ENCODE measurements around the gene NTNG1.

DNA sequence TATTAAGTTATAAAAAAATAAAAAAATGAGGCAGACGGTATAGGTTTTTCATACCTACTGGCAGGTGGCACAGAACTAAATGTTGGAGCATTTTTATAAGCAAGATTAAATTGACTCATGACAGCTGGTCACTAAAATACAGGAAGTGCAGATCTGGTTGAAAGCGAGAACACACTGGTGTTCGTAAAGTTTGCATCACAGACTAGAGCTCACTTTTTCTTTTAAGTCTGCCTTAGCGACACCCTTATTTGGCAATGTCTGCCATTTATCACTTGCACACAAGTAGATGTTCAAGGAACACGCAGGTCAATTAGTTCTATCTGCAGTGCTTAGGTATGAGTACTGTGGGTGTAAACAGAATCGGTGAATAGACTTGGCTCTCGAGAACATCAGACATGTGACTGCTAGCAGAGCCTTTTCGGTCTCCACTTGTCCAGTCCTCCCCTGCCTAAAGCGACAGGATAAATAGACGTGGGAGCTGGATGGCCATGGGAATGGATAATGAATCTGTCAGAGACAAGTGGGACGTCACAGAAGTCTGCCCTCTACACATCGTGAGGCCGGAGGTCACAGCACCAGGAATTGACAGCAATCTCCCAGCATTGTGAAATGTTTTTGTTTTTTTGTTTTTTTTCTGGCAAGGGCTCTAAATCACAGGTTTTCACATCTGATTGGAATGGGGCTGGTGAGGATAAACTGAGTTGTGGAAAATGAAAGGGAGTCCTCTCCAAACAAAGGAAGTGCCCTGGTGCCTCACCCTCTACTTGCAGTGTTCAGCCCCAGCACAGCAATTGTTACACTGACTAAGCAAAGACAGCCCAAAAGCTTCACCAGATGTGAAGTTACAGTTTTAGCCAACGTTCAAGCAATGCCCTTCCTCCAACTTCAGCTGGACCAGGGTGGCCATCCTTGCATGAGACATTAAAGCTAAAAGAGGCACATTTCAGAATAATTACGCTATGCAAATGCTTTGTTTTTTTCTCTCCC lies 248.9 kb downstream of the NTNG1 start:
- no peak for TF ChIP-seq EP300 (IDR thresholded peaks at IDR 0.05)
- TF ChIP-seq, protein P1, sequence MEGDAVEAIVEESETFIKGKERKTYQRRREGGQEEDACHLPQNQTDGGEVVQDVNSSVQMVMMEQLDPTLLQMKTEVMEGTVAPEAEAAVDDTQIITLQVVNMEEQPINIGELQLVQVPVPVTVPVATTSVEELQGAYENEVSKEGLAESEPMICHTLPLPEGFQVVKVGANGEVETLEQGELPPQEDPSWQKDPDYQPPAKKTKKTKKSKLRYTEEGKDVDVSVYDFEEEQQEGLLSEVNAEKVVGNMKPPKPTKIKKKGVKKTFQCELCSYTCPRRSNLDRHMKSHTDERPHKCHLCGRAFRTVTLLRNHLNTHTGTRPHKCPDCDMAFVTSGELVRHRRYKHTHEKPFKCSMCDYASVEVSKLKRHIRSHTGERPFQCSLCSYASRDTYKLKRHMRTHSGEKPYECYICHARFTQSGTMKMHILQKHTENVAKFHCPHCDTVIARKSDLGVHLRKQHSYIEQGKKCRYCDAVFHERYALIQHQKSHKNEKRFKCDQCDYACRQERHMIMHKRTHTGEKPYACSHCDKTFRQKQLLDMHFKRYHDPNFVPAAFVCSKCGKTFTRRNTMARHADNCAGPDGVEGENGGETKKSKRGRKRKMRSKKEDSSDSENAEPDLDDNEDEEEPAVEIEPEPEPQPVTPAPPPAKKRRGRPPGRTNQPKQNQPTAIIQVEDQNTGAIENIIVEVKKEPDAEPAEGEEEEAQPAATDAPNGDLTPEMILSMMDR (IDR thresholded peaks at IDR 0.05) = no peak
- no peak for TF ChIP-seq POLR2A (IDR thresholded peaks at IDR 0.05)
- TF ChIP-seq POLR2AphosphoS5 (IDR thresholded peaks at IDR 0.05) = no peak
